NCI-H1092 treated with DMSO at 0.1 percent for 48 hours (cell line): ENCODE results near the gene PPP6R2.

Experiments used
- DNase-seq: peaks from one replicate; lab custom pipeline; 2025; lab: John Stamatoyannopoulos, UW

The PPP6R2 gene

GRCh38 chr22:50342651-50343540 is at the start of gene PPP6R2:
Gene PPP6R2 (plus strand): TSS chr22:50343327. CDS start chr22:50393909, 50,582 bp downstream.
- no peak for DNase-seq

- DNase-seq = no peak
Measured at GRCh38 chr22:50293441-50294318, 49.4 kb upstream of the PPP6R2 start.

DNA sequence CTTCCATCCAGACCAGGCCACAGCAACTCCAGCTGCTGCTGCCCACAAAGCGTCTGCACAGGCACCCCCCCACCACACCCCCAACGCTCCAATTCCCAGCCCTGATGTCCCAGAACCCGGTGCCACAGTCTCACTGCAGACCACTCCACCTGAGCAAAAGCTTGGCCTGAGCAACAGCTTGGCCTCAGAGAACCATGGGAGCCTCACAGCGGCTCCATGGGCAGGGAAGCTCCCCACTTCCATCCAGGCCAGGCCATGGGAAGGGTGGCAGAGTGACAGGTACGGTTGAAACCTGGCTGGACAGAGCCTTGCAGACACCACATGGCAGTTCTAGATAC is 48.8 kb upstream of the PPP6R2 start:
- no peak for DNase-seq

DNA sequence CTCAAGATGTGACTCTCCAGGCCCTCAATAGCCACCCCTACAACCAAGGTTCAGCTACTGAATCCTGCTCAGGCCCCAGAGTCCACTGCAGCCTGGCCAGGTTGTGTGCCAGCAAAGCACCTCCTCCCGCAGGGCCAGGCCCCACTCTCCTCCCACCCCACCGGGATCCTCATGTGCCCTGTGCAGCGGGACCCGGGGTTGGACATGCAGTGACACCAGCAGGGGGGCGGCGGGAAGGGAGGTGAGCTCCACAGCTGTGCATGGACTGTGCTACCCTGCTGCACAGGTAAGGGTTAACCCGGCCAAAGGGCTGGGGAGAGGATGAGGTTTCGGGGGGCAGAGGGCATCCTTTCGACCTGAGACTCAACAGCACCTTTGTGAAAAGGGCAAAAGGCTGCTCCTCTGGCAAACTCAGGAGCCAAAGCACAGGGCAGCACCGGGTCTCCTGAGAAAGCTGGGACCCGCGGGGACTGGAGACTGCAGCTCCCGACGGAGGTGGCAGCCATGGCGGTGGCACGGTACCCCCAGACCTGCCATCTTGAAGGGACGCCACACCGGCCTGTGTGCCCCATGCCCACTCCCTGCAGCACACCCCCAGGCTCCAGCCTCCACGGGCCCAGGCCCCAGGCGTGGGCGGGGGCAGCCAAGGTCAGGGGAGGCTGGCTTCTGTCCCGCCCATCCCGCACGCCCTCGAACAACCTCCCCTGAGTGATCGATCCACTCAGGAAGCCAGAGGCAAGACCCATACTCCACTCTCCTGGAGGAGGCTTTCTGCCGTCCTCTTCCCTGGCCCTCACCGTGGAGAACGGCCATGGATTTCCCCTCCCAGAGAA is 46.3 kb upstream of the PPP6R2 start:
- no peak for DNase-seq

DNA sequence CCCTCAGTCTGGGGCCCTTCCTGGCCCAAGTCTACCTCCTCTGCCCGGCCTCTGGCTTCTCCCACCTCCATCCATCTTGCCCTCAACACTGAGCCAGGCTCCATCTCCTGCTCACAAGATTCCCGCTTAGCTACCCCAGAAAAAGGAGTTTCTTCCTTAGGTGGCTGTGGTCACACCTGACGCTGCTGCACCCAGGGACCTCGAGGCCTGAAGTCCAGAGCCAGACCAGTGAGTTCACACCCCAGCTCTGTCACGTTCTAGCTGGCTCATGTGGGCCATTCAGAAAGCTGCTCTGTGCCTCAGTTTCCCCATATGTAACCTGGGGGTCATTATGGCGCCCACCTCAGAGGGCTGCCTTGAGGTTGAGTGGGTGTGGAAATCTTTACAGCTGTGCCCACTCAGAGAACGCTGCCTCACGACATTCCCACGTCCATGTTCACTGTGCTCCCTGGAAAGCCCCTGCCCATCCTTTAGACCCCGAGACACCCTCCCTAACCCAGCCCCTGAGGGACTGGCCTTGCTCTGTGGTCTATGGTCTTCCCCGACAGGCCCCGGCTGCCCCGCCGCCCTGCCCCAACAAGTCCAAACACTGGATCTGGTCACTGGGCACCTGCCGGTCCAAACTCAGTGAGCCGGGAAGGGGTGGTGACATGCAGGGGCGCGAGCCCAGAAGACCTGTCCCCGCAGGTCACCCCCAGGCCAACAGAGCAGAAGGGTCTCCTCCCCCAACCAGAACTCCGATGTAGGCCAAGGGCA is 45.4 kb upstream of the PPP6R2 start:
- no peak for DNase-seq

DNA sequence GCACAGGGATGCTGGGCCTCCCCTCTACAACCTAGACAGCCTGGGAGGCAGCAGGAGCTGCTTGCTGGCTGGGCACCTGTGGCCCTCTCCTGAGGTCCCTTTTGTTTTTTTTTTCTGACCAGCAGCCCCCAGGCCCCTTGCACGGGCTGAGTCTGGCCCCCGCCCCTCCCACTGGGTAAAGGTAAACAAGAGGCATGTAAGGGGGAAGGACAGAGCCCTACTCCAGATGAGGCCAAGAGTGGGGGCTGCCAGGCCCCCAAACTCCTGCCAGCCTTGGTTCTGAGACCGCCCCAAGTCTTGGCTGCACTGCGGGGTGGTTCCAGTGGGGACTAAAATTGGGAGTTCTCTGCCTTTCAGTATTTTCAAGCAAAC is 44.9 kb upstream of the PPP6R2 start:
- no peak for DNase-seq

DNA sequence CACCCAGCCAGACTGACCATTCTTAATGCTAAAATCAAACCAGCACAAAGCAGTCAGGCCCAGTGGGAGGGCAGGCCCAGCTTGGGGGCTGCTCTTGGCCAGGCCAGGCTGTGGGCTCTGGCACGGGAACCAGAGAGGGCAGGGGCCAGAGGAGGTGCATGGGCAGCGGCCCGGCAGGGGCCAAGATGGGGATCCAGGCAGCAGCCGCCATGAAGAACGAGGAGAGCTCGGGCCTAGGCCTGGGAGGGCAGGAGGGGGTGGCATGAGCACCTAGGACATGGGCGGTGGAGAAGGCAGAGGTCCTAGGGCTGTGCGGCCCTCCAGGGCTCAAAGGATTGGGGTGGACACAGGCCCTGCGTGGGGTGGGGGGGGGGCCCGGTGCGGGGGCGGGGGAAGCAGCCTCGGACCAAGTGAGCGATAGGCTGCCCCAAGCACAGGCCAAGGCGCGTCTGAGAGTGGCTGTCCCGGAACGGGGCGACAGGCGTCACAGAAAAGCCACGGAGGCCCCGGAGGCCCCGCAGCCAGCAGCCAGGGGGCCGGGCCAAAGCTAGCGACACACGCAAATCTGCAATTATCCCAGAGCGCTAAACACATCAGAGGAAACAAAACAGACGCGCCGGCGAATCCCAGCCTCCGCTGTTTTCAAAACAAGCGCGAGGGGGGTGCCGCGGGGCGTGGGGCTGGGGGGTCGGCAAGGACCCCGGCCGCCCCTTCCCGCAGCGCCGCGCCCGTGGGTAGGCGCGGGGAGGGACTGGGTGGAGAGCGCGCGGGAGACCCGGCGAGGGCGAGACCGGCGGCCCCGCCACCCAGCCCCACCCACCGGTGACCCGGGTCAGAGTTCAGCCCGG is 44.0 kb upstream of the PPP6R2 start:
- DNase-seq = no peak

DNA sequence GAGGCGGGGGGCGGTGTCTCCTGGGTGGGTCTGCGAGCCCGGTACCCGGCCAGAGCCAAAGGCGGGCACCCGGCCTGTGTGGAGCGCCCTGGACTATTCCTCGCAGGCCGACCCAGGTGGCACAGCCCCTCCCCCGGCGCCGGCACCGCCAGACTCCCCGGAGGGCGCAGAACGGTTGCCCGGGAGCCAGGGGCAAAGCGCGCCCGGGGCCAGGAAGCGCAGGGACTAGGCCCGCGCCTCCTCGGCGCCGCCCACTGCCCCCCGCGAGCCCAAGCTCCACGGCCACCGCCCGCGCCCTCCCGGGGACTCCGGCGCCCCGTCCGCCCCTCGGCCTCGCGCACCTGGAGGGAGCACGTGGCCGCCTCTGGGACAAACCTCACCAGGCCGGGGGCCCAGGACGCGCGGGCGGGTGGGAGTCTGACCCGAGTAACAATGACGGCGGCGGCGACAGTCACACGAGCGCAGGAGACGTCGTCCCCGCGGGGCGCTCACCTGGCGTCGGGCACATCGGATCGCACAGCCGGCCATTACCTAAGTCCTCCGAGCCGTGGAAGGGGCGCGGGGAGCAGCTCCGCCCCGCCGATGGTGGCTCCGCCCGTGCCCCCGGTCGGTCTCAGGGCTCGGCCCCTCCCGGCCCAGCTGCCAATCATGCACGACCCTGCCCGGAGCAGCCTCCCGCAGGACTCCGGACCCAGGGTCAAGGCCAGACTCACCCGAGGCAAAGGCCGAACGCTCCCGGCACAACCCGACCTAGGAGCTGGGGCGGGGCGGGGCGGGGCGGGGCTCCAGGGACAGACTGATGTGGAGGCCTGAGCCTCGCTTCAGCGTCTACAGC is 43.1 kb upstream of the PPP6R2 start:
- no peak for DNase-seq

DNA sequence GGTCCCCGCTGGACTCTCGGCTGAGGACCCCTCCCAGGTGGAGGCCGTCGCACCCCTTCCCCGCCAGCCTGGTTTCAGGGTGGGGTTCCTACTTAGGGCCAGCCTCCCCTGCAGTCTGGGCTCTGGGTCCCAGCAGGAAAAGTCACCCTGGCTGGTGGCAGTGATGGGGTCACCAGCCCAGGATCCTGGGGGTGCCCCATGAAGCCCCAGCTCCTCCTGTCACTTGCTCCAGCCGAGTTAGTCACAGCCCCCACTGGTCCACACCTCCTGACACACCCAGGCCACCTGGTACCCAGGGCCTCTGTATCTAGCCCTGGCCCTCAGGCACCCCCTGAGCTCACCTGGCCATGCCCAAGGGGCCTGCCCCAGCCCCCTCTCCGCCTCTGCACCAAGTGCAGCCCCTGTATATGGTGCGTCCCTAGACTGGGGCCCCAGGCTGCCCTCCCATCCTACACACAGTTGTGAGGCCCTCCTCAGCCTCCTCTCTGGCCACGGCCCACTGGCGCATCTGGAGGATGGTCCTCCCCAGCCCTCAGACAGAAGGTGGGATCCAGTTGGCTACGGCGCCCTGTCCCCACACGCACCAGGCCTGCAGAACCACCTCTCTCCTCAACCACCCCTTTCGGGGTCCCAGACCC is 42.4 kb upstream of the PPP6R2 start:
- DNase-seq = no peak

DNA sequence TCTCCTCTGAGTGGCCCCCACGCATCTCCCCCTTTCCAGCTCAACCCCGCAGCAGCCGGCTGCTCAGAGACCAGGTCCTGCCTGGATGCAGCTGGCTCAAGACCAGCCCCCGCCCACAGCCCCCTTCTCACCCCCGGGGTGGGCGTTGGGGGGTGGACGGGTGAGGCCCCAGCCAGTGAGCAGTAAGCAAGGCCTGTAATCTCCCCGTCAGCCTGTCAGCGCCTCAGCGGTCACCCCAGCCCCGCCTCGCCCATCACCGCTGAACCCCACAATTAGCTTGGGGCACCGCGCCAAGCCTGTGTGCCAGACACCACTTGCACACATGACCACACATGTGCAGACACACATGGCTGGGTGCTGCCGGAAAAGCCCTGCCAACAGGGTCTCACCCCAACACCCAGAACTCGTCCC is 41.5 kb upstream of the PPP6R2 start:
- DNase-seq = no peak

DNA sequence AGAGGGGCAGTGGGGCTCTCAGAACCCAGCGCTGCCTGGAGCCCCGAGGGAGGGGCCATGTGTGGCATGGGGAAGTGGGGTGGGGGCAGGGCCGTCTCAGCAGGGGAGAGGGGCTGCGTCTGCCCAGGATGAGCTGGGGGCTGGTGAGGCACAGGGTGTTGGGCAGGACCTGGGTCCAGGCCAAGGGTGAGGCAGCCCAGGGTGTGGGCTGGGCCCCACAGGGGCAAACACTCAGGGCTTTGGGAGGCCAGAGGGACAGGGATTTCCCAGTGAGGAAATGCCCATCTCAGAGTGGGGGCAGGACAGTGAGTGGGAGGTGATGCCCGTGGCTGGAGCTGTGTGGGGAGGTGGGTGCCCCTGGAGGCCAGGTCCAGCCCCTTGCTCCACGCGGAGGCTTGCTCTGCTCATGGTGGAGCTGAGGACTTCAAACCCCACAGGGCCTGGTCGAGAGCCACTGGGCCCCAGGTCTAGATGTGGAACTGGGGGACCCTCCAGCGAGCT is 41.0 kb upstream of the PPP6R2 start:
- DNase-seq = no peak

GRCh38 chr22:50302564-50302963 is 40.6 kb upstream of the PPP6R2 start:
- DNase-seq = no peak

GRCh38 chr22:50303515-50303847 is 39.6 kb upstream of the PPP6R2 start:
- no peak for DNase-seq

DNA sequence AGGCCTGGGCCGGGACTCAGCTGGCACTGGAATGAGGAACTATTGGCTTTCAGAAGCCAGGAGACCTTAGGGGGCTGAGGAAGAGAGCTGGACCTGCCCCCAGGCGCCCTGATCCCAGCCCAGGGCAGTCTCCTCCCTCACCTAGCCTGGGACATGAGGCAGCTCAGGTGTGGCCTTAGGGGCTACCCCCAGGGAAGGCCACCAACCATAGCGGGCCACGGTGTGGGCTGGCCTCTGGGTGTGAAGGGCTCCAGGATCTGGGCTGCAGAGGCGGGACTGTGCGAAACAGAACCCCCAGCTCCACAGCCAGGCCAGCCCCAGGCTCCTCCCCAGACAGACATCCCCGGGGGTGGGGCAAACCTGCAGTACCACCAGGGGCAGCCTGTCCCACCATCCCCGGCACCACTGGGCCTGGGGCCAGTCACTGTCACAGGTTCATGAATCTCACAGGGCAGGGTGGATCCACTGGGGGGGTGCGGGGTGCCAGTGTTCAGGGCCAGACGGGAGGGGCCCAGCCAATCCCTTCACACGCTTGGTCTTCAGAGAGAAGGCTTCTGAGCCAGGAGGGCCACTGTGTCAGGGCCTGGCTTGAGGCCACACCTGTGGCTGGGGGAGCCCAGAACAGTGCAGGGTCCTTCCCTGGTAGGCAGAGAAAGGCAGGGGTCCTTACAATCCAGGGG is 39.1 kb upstream of the PPP6R2 start:
- DNase-seq = no peak

DNA sequence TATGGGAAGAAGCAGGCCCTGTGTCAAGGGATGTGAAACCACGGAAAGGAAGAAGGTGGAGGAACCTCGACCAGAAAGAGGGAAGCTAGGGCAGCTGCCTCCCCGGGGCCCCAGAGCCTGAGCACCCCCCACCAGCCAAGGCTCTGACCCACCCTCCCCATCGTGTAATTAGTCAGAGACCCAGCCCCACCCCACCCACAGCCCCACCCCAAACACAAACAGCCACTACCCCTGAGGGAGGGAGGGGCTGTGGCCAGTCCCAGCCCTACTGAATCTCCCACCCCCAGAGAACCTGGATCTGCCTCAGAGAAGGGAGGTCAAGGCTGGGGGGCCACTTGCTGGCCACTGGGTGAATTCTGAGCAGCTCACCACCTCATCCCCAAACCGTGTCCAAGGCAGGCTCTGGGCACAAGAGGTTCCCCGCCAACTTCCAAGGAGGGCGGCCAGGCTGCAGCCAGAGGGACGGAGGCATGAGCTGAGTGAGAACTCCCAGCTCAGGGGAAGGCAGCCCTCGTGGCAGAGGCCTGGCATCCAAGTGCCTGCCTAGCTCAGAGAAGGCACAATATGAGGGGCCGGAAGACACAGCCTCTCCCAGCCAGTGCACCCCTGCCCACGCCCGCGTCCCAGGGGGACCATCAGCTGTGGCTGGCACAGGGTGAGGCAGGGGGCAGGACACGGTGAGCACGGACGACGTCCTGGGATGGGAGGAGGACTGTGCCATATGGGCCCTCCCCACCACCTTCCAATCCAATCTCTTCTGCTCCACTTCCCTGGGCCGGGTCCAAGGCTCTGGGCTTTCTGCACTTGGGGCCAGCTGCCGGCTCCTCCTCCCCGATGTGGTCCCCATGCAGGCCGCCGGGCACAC is 38.4 kb upstream of the PPP6R2 start:
- DNase-seq = no peak

DNA sequence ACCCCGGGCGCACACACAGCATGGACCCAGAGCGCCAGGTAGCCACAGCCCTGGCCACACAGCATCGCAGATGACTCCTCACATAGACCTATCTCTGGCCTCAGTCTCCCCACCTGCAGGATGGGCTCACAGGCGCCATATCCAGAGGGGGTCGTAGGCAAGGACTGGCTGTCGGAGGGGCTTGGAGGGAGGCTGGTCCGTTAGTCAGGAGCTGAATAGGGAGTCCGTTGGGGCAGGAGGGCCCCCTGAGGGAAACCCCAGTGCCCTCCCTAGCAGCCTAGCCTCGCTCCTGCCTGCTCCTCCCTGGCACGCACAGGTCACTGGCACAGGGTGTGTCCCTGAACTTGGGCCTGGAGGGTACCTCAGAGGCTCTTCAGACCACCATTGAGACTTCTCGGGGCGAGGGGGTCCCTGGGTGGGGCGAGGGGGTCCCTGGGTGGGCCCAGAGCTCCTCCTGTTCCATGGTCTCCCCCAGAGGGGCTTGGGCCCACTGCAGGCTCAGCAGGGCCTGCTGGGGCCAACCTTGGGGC is 37.7 kb upstream of the PPP6R2 start:
- DNase-seq = no peak

GRCh38 chr22:50305923-50306566 is 37.1 kb upstream of the PPP6R2 start:
- DNase-seq = no peak
